Measurements from ENCODE around the gene PRSS21. TPM values are rescaled to one million over a fixed set of nuclear protein-coding genes. Genes with fewer than 3 reads are reported as not detected.

PRSS21 gene
- total RNA-seq, 2 experiments from 2014 or later, result 11.3 to 12.5 TPM

GRCh38 chr16:2854700-2855309 is 37.8 kb downstream of the PRSS21 start:
- Mint-ChIP-seq H3K4me3 (no peak overlapping the region), H3K9me3 (peaks cover 11% of the 10 kb centered on the region), H3K36me3 (ENCODE audit: low read depth) (no peaks in the 10 kb centered on the region), H3K27me3 (peaks cover 6% of the 10 kb centered on the region), H3K4me1 (ENCODE audit: low read depth) (peaks cover 4% of the 10 kb centered on the region), H3K27ac (no peak overlapping the region)
- no peak for ATAC-seq
- DNase-seq, result peak; percentile 29
- ChIA-PET CTCF (interaction anchor here (0.9 to 2.8 kb wide), 12 partner anchors 9 to 103 kb away, joined by 3 to 27 read pairs (median 4); partner anchors contain the start of gene FLYWCH2), POLR2A (interaction anchor here (0.9 to 1.0 kb wide), 2 partner anchors 27 to 29 kb away, joined by 3 read pairs; no protein-coding TSS in a partner anchor)
- intact Hi-C loops (cut with micrococcal nuclease), result no loop called here
- TF ChIP-seq CTCF (IDR thresholded peaks at IDR 0.05), result peak; percentile 86

- H3K4me1 Mint-ChIP-seq (ENCODE audit: low read depth), result peaks cover 4% of the 10 kb centered on the region
- TF ChIP-seq CTCF (IDR thresholded peaks at IDR 0.05), result no peak
- POLR2A ChIA-PET, result no interaction called here
- CTCF ChIA-PET, result interaction anchor here (0.8 to 1.9 kb wide), 4 partner anchors 13 to 71 kb away, joined by 3 to 11 read pairs (median 7); no protein-coding TSS in a partner anchor
- peaks cover 11% of the 10 kb centered on the region for H3K9me3 Mint-ChIP-seq
- intact Hi-C loops (cut with micrococcal nuclease), result no loop called here
- DNase-seq (no peak), ATAC-seq (no peak)
- no peak overlapping the region for H3K4me3 Mint-ChIP-seq
- peaks cover 10% of the 10 kb centered on the region for H3K27me3 Mint-ChIP-seq
- H3K36me3 Mint-ChIP-seq (ENCODE audit: low read depth), result no peaks in the 10 kb centered on the region
- H3K27ac Mint-ChIP-seq, result no peak overlapping the region
Observed at GRCh38 chr16:2855536-2855935, 38.5 kb downstream of the PRSS21 start.

GRCh38 chr16:2856061-2856670 is 39.1 kb downstream of the PRSS21 start:
- intact Hi-C loops (cut with micrococcal nuclease), result no loop called here
- peak; percentile 54 for ATAC-seq
- Mint-ChIP-seq H3K4me3 (no peak overlapping the region), H3K27me3 (peaks cover 10% of the 10 kb centered on the region), H3K36me3 (ENCODE audit: low read depth) (no peaks in the 10 kb centered on the region), H3K4me1 (ENCODE audit: low read depth) (peaks cover 4% of the 10 kb centered on the region), H3K9me3 (peaks cover 11% of the 10 kb centered on the region), H3K27ac (no peak overlapping the region)
- peak; percentile 39 for DNase-seq
- TF ChIP-seq CTCF (IDR thresholded peaks at IDR 0.05), result no peak
- POLR2A ChIA-PET, result no interaction called here
- CTCF ChIA-PET, result interaction anchor here (0.8 to 1.9 kb wide), 4 partner anchors 12 to 72 kb away, joined by 3 to 11 read pairs (median 4); no protein-coding TSS in a partner anchor

GRCh38 chr16:2856686-2857450 is 39.8 kb downstream of the PRSS21 start:
- TF ChIP-seq CTCF (IDR thresholded peaks at IDR 0.05), result no peak
- H3K36me3 Mint-ChIP-seq (ENCODE audit: low read depth), result no peaks in the 10 kb centered on the region
- peaks cover 10% of the 10 kb centered on the region for H3K27me3 Mint-ChIP-seq
- H3K4me3 Mint-ChIP-seq, result no peak overlapping the region
- ChIA-PET POLR2A (no interaction called here), CTCF (interaction anchor here (0.8 to 1.9 kb wide), 4 partner anchors 11 to 72 kb away, joined by 3 to 11 read pairs (median 4); no protein-coding TSS in a partner anchor)
- intact Hi-C loops (cut with micrococcal nuclease), result no loop called here
- H3K9me3 Mint-ChIP-seq, result peaks cover 11% of the 10 kb centered on the region
- no peak for DNase-seq
- no peak for ATAC-seq
- H3K4me1 Mint-ChIP-seq (ENCODE audit: low read depth), result peaks cover 4% of the 10 kb centered on the region
- H3K27ac Mint-ChIP-seq, result no peak overlapping the region

Measured in activated CD8-positive, alpha-beta T cell treated with anti-CD3 and anti-CD28 coated beads for 36 hours (primary cell).